ENCODE data around the gene HERPUD1.

DNA sequence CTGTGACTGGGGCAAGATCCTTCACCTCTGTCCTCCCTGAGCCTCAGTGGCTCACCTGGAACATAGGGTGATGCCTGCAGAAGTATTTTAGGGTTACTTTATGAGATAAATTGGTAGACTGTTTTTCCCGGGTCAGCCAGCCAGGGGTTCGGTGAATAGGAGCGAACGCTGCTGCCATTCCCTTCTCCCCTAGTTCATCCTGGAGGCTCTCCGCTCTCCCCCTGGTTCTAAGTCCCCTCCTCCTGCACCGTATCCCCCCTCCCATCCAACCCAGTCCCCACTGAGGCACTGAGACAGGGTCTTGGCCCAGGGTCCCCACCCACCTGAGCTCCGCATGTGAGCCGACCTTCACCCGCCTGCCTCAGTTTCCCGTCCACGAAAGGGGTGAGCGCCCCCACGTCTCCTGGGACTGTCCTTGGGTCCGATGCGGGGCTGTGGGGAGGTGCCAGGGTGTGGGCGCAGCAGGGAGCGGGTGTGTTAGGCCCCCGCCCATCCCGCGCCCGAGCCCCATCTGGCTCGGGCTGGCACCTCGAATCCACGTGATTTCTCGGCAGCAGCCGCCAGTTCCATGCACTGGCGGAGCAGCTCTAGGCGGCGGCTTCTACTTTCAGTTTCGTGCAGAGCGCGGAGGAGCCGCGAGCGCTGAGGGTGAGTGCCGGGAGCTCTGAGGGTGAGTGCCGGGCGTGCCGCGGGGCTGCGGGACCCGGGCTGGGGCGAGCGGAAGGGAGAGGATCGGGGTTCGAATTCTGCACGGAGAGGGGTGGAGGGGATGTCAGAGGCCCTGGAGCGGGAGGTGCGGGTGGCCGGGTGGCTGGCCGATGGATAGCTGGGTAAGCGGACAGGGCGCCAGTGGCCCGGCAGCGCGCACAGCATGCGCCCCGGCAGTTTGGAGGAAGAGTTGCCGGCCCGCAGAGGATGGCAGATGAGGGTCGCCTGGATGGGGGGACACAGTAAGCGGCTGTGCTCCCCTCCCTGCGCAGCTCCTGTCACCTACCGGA, 57.3 kb downstream of the HERPUD1 start, which contains the start of gene NLRC5:
- TF ChIP-seq, protein P1, sequence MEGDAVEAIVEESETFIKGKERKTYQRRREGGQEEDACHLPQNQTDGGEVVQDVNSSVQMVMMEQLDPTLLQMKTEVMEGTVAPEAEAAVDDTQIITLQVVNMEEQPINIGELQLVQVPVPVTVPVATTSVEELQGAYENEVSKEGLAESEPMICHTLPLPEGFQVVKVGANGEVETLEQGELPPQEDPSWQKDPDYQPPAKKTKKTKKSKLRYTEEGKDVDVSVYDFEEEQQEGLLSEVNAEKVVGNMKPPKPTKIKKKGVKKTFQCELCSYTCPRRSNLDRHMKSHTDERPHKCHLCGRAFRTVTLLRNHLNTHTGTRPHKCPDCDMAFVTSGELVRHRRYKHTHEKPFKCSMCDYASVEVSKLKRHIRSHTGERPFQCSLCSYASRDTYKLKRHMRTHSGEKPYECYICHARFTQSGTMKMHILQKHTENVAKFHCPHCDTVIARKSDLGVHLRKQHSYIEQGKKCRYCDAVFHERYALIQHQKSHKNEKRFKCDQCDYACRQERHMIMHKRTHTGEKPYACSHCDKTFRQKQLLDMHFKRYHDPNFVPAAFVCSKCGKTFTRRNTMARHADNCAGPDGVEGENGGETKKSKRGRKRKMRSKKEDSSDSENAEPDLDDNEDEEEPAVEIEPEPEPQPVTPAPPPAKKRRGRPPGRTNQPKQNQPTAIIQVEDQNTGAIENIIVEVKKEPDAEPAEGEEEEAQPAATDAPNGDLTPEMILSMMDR (IDR thresholded peaks at IDR 0.05; ENCODE audit: insufficient read depth, low read length, poor library complexity, severe bottlenecking): no peak
- no peak for TF ChIP-seq EZH2phosphoT487 (conservative IDR thresholded peaks at IDR 0.05; ENCODE audit: low read length)
